HL-60 (cell line): ENCODE data around the gene SNAPC4.

Experiments used
- DNase-seq, 2 experiments: peaks; one replicate each; pipeline ENCODE4 v3.0.0-alpha.2; 2010 to 2020; ENCODE audit warnings: low read depth in 1 of 2, low spot score in 1 of 2
- H3K27ac ChIP-seq: fragments of 250-450 bp; sonication (Bioruptor Pico); replicated peaks from 2 replicates; pipeline ENCODE4 v1.5.1; 2020; ENCODE audit warnings: mild to moderate bottlenecking, moderate library complexity
- H3K27me3 ChIP-seq: fragments of 250-450 bp; sonication (Bioruptor Pico); 2 replicates; pipeline ENCODE4 v1.5.1; 2021; ENCODE audit warnings: mild to moderate bottlenecking, moderate library complexity; ENCODE audit not compliant: insufficient read depth, poor library complexity, severe bottlenecking
- H3K4me3 ChIP-seq: replicated peaks from 2 replicates; pipeline ENCODE4 v1.5.1; 2011; ENCODE audit warnings: mild to moderate bottlenecking, control low read depth, low read length; ENCODE audit not compliant: insufficient read depth
- CTCF ChIP-seq: IDR thresholded peaks from one replicate; pipeline ENCODE4 v1.5.1; 2011; ENCODE audit warnings: low read length, control low read depth, inconsistent platforms; ENCODE audit not compliant: insufficient read depth
- GABPA ChIP-seq: IDR thresholded peaks from 2 replicates; pipeline ENCODE4 v1.6.1; 2012; ENCODE audit warnings: low read depth
- POLR2AphosphoS5 ChIP-seq: IDR thresholded peaks from 2 replicates; pipeline ENCODE4 v1.6.1; 2012; ENCODE audit warnings: low read depth
- REST ChIP-seq: IDR thresholded peaks from 2 replicates; pipeline ENCODE4 v1.6.1; 2012; ENCODE audit warnings: low read depth; ENCODE audit not compliant: insufficient replicate concordance
- SPI1 ChIP-seq: IDR thresholded peaks from 2 replicates; pipeline ENCODE4 v1.6.1; 2012; ENCODE audit warnings: low read depth, mild to moderate bottlenecking, borderline replicate concordance

The SNAPC4 gene

GRCh38 chr9:136394312-136395019, 5.5 kb downstream of the SNAPC4 start:
- Histone ChIP-seq H3K27ac (no peak overlapping the region), H3K4me3 (no peak overlapping the region), H3K27me3 (no peaks in the 10 kb centered on the region)
- TF ChIP-seq POLR2AphosphoS5 = no peak
- TF ChIP-seq CTCF = no peak
- no peak for TF ChIP-seq GABPA
- no peak for TF ChIP-seq SPI1
- TF ChIP-seq REST = no peak
- no peak for DNase-seq

- H3K4me3 ChIP-seq = no peak overlapping the region
- H3K27me3 ChIP-seq = no peaks in the 10 kb centered on the region
- no peak for TF ChIP-seq REST
- no peak for TF ChIP-seq GABPA
- no peak for TF ChIP-seq SPI1
- no peak for TF ChIP-seq POLR2AphosphoS5
- no peak for TF ChIP-seq CTCF
- H3K27ac ChIP-seq = no peak overlapping the region
- DNase-seq = no peak
Observed at GRCh38 chr9:136393531-136393930, 6.4 kb downstream of the SNAPC4 start.

GRCh38 chr9:136392538-136393449, 7.2 kb downstream of the SNAPC4 start:
- Histone ChIP-seq H3K4me3 (no peak overlapping the region), H3K27ac (no peak overlapping the region), H3K27me3 (no peaks in the 10 kb centered on the region)
- TF ChIP-seq GABPA (no peak), CTCF (no peak), POLR2AphosphoS5 (no peak), SPI1 (no peak), REST (no peak)
- DNase-seq = no peak
